ENCODE measurements around the gene HCN3. TPM values are rescaled to one million over a fixed set of nuclear protein-coding genes. Genes with fewer than 3 reads are reported as not detected.

The HCN3 gene
- total RNA-seq, 1 donor = 1.4 TPM

DNA sequence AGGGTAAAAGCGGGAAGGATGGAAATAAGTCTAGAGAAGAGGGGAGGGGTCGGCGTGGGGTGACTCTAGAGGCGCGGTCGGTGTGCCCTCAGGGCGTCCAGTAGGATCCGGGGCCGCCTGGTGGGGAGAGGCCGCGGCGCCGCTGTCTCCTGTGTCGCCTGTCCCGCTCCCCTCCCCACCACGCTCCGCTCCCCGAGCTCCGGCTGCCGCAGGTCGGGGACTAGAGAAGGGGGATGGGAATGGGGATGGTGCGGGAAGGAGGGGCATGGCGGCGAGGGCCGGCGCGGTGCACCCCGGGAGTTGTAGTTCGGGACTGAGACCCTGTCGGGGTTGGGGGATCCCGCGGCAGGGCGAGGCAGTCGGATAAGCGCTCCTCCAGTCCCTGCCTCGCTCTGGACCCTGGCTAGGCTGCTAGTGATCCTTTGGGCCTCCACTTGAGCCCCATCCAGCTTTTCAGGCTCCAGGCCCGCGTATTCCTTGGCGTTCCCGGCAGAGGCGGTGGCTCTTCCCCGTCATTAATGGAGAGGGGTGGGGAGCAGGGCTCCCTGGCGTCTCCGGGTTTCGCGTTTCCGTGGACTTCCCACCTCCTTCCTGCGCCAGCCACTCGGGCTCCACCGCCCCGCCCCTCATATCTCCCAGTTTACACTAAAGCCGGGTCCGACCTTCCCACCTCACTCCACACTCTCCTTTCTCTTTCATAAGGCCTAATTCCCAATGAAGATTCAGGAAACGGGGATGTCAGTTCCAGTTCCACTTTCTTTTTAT, 21.8 kb upstream of the HCN3 start, which contains the start of gene ENTREP3:
TSS of gene ENTREP3 (minus strand) at position 241 of the 765 bp plus-strand sequence. CDS start 606 bp downstream, outside the sequence.
- DNase-seq (ENCODE audit: low read depth) = peak; percentile 82
- H3K4me3 ChIP-seq (ENCODE audit: low read depth, low read length) = peak within 1 kb of the TSS; percentile 84
- TF ChIP-seq, protein P1, sequence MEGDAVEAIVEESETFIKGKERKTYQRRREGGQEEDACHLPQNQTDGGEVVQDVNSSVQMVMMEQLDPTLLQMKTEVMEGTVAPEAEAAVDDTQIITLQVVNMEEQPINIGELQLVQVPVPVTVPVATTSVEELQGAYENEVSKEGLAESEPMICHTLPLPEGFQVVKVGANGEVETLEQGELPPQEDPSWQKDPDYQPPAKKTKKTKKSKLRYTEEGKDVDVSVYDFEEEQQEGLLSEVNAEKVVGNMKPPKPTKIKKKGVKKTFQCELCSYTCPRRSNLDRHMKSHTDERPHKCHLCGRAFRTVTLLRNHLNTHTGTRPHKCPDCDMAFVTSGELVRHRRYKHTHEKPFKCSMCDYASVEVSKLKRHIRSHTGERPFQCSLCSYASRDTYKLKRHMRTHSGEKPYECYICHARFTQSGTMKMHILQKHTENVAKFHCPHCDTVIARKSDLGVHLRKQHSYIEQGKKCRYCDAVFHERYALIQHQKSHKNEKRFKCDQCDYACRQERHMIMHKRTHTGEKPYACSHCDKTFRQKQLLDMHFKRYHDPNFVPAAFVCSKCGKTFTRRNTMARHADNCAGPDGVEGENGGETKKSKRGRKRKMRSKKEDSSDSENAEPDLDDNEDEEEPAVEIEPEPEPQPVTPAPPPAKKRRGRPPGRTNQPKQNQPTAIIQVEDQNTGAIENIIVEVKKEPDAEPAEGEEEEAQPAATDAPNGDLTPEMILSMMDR (IDR thresholded peaks at IDR 0.05; ENCODE audit: insufficient read depth, low read length) = no peak

DNA sequence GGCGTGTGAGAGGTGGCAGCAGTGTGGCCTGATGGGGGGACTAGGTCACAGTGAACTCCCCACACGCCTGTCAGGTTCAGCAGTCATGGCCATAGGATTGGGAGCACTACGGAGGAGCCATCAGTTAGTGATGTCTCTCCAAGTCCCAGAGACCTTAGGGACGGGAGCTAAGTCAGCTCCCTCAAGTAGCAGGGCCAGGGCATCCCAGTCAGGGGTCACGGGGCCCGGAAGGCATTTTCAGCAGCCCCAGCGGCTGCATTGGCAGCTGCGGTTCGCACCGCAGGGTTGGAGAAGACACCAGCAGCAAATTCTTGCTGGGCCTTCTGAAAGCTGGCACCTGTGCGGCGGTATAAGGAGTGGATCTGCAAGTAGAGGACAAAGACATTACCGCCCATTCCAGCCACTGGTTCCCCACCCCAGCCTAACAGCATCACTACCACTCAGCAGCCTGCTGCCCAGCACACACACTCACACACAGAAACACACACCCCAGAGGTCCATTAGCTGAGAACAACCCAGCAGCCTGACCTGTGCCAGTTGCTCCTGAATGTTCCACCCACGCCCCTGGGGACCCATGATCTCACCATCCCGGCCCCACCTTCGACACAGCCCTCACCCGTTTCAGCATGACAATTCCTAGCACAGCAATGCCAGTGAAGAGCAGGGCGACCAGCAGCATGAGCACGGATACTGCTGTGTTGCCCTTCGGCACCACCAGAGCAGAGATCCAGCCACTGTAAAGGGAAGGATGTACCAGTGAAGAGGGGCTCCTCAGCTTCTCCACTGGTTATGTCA, 21.0 kb upstream of the HCN3 start:
- TF ChIP-seq, protein P1 (IDR thresholded peaks at IDR 0.05; ENCODE audit: insufficient read depth, low read length) = no peak
- DNase-seq (ENCODE audit: low read depth) = no peak
- H3K4me3 ChIP-seq (ENCODE audit: low read depth, low read length) = peak overlapping the region; percentile 44

DNA sequence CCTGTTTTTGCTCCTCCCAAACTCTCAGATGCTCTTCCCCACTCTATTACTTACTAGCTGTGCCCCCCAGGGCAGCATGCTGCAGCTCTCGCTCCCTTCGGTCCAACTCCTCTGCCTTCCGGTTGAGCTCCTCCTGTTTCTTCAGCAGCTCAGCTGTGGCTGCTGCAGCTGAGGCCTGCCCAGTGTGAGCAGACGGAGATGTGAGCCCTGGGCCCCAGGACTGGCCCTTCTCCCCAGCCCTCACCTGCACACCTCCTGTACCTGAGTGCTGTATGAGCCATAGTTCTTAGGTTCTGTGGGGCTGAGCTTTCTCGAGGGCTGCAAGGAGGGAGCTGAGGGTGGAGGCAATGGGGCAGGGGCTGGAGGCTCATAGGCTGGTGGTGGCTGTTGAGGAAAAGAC, 17.0 kb upstream of the HCN3 start:
- TF ChIP-seq, protein P1 (IDR thresholded peaks at IDR 0.05; ENCODE audit: insufficient read depth, low read length) = no peak
- H3K4me3 ChIP-seq (ENCODE audit: low read depth, low read length) = no peak overlapping the region
- DNase-seq (ENCODE audit: low read depth) = no peak

DNA sequence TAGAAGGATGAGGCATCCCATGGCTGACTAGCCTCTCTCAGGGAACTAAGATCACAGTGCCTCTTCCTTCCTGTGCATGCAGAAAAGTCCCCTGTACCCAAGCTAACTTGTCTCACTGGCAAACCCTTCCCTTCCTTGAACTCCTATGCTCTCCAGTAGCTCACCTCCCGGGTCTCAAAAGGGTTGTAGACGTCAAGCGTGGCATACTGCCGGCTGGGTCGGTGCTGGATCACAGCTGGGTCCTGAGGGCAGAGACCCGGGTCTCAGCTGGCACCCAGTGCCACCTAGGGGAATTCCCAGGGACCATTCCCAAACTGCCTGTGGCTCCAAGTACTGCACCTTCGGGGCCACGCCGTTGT, 15.8 kb upstream of the HCN3 start:
- peak; percentile 17 for DNase-seq (ENCODE audit: low read depth)
- H3K4me3 ChIP-seq (ENCODE audit: low read depth, low read length) = peak overlapping the region; percentile 98
- TF ChIP-seq, protein P1 (IDR thresholded peaks at IDR 0.05; ENCODE audit: insufficient read depth, low read length) = no peak

DNA sequence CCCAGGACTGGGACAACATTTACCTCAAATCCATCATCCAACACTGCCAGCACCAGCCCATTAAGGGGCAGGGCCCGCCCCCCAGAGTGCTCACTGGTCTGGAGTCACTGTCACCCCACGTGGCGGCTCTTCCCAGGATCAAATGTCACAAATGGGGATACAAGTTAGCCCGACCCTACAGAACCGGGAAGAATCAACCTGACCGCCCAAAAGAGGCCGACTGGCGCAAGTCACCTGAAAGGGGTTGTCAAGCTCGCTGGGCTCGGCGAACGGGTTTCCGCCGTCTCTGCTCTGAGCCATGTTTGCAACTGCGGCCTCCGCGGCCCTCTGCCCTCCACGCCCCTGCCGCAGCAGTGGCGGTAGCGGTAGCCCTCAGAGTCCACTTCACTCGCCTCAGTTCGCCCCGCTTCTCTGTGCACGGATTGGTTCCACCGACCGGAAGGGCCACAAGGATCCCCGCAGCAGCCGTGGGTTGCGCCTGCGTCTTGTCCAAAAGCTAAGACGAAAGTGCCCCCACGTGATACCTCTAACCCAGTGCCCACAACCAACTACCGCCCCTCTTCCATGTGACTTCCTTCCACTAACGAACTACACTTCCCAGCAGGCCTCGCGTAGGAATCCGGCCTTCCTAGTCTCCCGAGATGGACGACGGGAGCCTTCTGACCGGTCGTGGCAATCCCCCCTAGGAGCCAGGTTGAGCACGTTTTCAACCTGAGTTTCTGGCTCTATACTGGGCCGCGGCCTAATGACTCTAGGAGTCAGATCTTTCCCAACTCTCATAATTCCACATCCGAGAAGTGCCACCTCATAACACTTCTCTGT, 15.2 kb upstream of the HCN3 start, which contains the start of gene SCAMP3:
TSS of gene SCAMP3 (minus strand) at position 509 of the 822 bp plus-strand sequence. CDS start at position 300, 209 bp downstream.
- H3K4me3 ChIP-seq (ENCODE audit: low read depth, low read length) = peak within 1 kb of the TSS; percentile 98
- TF ChIP-seq, protein P1 (IDR thresholded peaks at IDR 0.05; ENCODE audit: insufficient read depth, low read length) = no peak
- peak; percentile 99 for DNase-seq (ENCODE audit: low read depth)

DNA sequence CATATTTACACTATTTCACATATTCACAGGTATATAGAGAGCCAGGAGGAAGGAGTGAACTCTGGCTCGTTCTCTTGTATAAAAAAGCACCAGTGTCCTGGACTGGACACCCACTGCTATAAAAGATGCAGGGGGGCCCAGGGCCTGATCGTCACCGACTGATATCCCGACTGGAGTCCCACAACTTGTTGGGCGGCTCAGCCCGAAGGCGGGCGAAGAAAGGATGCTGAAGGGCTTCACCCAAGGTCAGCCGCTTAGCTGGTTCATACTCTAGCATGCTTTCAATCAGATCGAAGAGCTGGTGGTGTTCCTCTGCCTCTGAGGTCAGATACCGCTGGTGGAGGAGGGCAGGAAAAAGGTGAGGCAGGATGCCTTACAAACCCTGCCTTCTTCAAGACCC, 14.2 kb upstream of the HCN3 start:
- TF ChIP-seq, protein P1 (IDR thresholded peaks at IDR 0.05; ENCODE audit: insufficient read depth, low read length) = no peak
- DNase-seq (ENCODE audit: low read depth) = no peak
- H3K4me3 ChIP-seq (ENCODE audit: low read depth, low read length) = no peak overlapping the region

Measured in fibroblast of the aortic adventitia (primary cell).